ENCODE results near the gene APLN. TPM values are rescaled to one million over a fixed set of nuclear protein-coding genes. Genes with fewer than 3 reads are reported as not detected.

Gene APLN
- total RNA-seq, 1 experiment from 2014 or later = 8.5 TPM

DNA sequence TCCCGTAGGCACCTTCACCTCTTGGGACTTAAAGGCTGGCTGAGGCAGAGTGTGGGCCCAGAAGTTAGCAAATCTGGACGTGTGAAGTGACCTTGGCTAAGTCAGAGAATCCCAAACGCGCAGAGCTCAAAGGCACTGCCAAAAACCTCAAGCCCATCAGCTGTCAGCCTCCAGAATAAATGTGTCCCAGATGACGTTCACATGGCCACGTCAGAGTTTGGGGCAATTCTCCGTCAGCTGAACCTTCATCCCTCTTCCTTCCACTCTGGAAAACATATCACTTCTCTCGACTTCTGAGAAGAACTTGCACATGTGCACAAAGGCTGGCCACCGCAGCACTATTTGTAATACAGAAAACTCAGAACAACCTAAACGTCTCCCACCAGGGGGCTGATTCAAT, 35.7 kb upstream of the APLN start:
- no peaks in the 10 kb centered on the region for H3K4me1 ChIP-seq (ENCODE audit: insufficient read depth, low read length)
- no peak overlapping the region for H3K9ac ChIP-seq (ENCODE audit: low read length)
- POLR2A ChIA-PET (ENCODE audit: unreplicated experiment) = no interaction called here
- no peak overlapping the region for H3K4me3 ChIP-seq (ENCODE audit: low read length)
- BruUV-seq (replicated peaks) = no TSS peak
- no peak overlapping the region for H3K27ac ChIP-seq (ENCODE audit: low read length)
- no peaks in the 10 kb centered on the region for H3K9me2 ChIP-seq (replicated peaks; ENCODE audit: low read length)
- intact Hi-C loops (cut with micrococcal nuclease) = no loop called here
- H3K9me3 ChIP-seq (ENCODE audit: low read length) = no peaks in the 10 kb centered on the region
- no peak overlapping the region for H3K4me2 ChIP-seq (ENCODE audit: low read length)
- H3K36me3 ChIP-seq (ENCODE audit: low read depth, low read length) = no peaks in the 10 kb centered on the region
- H2AFZ ChIP-seq (ENCODE audit: low read length) = no peak overlapping the region
- no peaks in the 10 kb centered on the region for H3F3A ChIP-seq (ENCODE audit: low read length, unreplicated experiment)
- CTCF ChIA-PET = no interaction called here
- H4K20me1 ChIP-seq (ENCODE audit: low read length) = no peaks in the 10 kb centered on the region
- no peaks in the 10 kb centered on the region for H3K27me3 ChIP-seq (ENCODE audit: low read length)
- no peak for ATAC-seq
- H3K79me2 ChIP-seq (ENCODE audit: low read length) = no peaks in the 10 kb centered on the region
- TF ChIP-seq EZH2 (IDR thresholded peaks at IDR 0.05; ENCODE audit: low read length, unreplicated experiment) = no peak
- TF ChIP-seq, protein P1, sequence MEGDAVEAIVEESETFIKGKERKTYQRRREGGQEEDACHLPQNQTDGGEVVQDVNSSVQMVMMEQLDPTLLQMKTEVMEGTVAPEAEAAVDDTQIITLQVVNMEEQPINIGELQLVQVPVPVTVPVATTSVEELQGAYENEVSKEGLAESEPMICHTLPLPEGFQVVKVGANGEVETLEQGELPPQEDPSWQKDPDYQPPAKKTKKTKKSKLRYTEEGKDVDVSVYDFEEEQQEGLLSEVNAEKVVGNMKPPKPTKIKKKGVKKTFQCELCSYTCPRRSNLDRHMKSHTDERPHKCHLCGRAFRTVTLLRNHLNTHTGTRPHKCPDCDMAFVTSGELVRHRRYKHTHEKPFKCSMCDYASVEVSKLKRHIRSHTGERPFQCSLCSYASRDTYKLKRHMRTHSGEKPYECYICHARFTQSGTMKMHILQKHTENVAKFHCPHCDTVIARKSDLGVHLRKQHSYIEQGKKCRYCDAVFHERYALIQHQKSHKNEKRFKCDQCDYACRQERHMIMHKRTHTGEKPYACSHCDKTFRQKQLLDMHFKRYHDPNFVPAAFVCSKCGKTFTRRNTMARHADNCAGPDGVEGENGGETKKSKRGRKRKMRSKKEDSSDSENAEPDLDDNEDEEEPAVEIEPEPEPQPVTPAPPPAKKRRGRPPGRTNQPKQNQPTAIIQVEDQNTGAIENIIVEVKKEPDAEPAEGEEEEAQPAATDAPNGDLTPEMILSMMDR (conservative IDR thresholded peaks at IDR 0.05; ENCODE audit: low read depth, low read length) = no peak
- TF ChIP-seq EZH2phosphoT487 (IDR thresholded peaks at IDR 0.05; ENCODE audit: borderline replicate concordance, low read length) = no peak
- no peak for DNase-seq

DNA sequence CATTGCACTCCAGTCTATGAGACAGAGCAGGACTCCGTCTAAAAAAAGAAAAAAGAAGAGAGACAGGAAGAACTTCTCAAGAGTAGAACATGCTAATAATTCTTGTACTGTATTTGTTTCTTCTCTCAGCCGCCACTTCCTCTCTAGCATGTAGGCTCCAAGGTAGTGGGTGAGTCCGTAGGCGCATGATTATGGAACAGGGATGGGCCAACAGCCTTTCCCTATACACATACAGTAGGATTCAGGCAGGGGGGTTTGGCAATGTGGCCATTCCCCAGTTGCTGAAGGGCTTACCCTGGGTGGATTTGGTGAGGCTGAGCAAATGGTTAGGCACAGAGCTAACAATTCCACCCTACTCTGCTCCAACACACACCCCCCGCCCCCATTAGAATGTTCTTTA, 35.0 kb upstream of the APLN start:
- H3F3A ChIP-seq (ENCODE audit: low read length, unreplicated experiment) = no peaks in the 10 kb centered on the region
- ChIA-PET CTCF (no interaction called here), POLR2A (ENCODE audit: unreplicated experiment) (no interaction called here)
- intact Hi-C loops (cut with micrococcal nuclease) = no loop called here
- no peak overlapping the region for H2AFZ ChIP-seq (ENCODE audit: low read length)
- no peaks in the 10 kb centered on the region for H3K79me2 ChIP-seq (ENCODE audit: low read length)
- BruUV-seq (replicated peaks) = no TSS peak
- H3K4me1 ChIP-seq (ENCODE audit: insufficient read depth, low read length) = no peaks in the 10 kb centered on the region
- no peaks in the 10 kb centered on the region for H3K9me2 ChIP-seq (replicated peaks; ENCODE audit: low read length)
- no peak overlapping the region for H3K4me2 ChIP-seq (ENCODE audit: low read length)
- TF ChIP-seq EZH2phosphoT487 (IDR thresholded peaks at IDR 0.05; ENCODE audit: borderline replicate concordance, low read length) (no peak), EZH2 (IDR thresholded peaks at IDR 0.05; ENCODE audit: low read length, unreplicated experiment) (no peak)
- TF ChIP-seq, protein P1 (conservative IDR thresholded peaks at IDR 0.05; ENCODE audit: low read depth, low read length) = no peak
- no peaks in the 10 kb centered on the region for H3K27me3 ChIP-seq (ENCODE audit: low read length)
- H3K27ac ChIP-seq (ENCODE audit: low read length) = no peak overlapping the region
- H3K9me3 ChIP-seq (ENCODE audit: low read length) = no peaks in the 10 kb centered on the region
- no peaks in the 10 kb centered on the region for H3K36me3 ChIP-seq (ENCODE audit: low read depth, low read length)
- no peaks in the 10 kb centered on the region for H4K20me1 ChIP-seq (ENCODE audit: low read length)
- no peak for ATAC-seq
- H3K4me3 ChIP-seq (ENCODE audit: low read length) = no peak overlapping the region
- no peak overlapping the region for H3K9ac ChIP-seq (ENCODE audit: low read length)
- DNase-seq = no peak

DNA sequence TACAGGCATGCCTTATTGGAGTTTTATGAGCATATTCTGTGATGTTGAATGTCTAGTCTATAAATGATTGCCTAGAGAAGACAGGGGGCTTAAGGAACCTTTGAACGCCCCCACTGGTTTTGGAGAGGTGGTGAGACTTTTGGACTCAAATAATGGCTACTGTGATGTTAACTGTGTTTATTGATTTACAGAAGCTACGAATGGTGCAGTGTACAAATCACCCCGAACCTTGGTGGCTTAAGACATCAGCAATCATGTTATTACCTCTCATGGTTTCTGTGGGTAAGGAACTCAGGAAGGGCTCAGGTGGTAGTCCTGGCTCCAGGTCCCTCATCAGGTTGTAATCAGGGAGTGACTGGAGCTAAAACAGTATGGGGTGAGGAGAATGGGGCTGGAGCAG, 33.3 kb upstream of the APLN start:
- intact Hi-C loops (cut with micrococcal nuclease) = no loop called here
- no peak overlapping the region for H3K4me2 ChIP-seq (ENCODE audit: low read length)
- H3K27me3 ChIP-seq (ENCODE audit: low read length) = no peaks in the 10 kb centered on the region
- ChIA-PET POLR2A (ENCODE audit: unreplicated experiment) (no interaction called here), CTCF (no interaction called here)
- H3F3A ChIP-seq (ENCODE audit: low read length, unreplicated experiment) = no peaks in the 10 kb centered on the region
- no peaks in the 10 kb centered on the region for H3K79me2 ChIP-seq (ENCODE audit: low read length)
- H3K9ac ChIP-seq (ENCODE audit: low read length) = no peak overlapping the region
- no peaks in the 10 kb centered on the region for H3K4me1 ChIP-seq (ENCODE audit: insufficient read depth, low read length)
- TF ChIP-seq EZH2phosphoT487 (IDR thresholded peaks at IDR 0.05; ENCODE audit: borderline replicate concordance, low read length) = no peak
- TF ChIP-seq, protein P1 (conservative IDR thresholded peaks at IDR 0.05; ENCODE audit: low read depth, low read length) = no peak
- no peak for TF ChIP-seq EZH2 (IDR thresholded peaks at IDR 0.05; ENCODE audit: low read length, unreplicated experiment)
- H3K36me3 ChIP-seq (ENCODE audit: low read depth, low read length) = no peaks in the 10 kb centered on the region
- no peaks in the 10 kb centered on the region for H3K9me3 ChIP-seq (ENCODE audit: low read length)
- H3K9me2 ChIP-seq (replicated peaks; ENCODE audit: low read length) = no peaks in the 10 kb centered on the region
- DNase-seq (no peak), ATAC-seq (no peak)
- H2AFZ ChIP-seq (ENCODE audit: low read length) = no peak overlapping the region
- H3K4me3 ChIP-seq (ENCODE audit: low read length) = no peak overlapping the region
- H4K20me1 ChIP-seq (ENCODE audit: low read length) = no peaks in the 10 kb centered on the region
- no peak overlapping the region for H3K27ac ChIP-seq (ENCODE audit: low read length)
- no TSS peak for BruUV-seq (replicated peaks)
